ENCODE measurements around the gene TCIRG1.

TCIRG1 gene

DNA sequence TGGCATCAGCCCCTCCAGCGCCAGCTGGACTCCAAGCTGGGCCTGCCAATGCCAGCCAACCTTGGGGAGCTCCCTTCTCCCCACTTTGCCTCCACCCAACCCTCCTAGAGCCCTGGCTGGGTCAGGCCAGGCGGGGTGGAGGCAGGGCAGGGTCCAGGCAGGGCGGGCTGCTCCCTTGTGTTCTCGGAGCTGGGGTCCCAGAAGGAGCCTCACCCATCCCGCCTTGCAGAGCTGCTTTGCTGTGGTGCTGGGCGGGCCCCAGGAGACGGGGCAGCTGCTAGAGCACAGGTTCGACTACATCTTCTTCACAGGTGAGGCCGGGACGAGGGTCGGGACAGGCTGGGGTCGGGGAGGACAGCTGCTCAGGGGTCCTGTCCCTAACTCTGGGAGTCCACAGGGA is 19.3 kb upstream of the TCIRG1 start:
- DNase-seq = no peak

DNA sequence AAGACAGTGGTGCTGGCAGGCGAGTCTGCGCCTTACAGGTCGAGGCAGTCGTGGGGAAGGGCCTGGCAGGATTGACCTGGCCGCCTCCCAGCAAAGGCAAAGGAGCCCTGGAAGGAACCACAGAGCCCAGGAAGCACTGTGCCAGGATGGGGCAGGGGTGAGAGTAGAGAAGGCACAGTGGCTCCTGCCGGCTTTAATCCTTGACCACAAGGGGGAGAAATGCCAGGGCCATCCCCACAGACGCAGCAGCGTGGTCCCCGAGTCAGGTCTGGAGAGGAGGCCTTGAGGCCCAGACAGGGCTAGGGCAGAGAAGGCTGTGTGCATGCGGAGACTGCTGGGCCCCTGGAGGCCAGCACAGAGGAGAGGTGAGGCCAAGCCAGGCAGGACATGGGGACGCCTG is 18.2 kb upstream of the TCIRG1 start:
- DNase-seq = no peak

DNA sequence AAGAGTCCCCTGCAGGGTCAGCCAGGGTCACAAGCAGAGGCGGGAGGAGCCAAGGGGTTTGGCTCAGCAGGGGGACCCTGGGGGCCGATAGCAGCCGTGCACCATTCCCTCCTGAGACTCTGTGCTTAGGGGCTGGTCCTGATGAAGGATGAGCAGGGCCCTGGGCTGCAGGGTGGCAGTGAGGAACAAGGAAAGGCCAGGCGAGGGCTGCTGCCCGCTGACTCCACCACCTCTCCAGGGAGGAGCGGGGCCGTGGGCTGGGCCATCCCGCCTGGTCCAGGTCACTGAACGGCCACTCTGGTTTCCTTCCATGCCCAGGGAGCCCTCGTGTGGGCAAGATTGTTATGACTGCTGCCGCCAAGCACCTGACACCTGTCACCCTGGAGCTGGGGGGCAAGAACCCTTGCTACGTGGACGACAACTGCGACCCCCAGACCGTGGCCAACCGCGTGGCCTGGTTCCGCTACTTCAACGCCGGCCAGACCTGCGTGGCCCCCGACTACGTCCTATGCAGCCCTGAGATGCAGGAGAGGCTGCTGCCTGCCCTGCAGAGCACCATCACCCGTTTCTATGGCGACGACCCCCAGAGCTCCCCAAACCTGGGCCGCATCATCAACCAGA is 17.5 kb upstream of the TCIRG1 start:
- no peak for DNase-seq

DNA sequence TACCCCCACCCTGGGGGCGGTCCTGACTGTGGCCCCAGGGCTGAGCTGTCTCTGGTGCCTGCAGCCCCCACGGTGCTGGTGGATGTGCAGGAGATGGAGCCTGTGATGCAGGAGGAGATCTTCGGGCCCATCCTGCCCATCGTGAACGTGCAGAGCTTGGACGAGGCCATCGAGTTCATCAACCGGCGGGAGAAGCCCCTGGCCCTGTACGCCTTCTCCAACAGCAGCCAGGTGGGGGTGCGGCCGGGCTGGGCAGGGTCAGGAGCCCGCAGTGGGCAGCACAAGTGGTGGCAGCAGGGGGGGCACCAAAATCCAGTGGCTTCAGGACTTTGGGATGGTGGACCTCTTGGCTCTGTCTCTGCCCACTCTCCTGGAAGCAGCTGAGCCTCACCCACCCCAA is 16.3 kb upstream of the TCIRG1 start:
- DNase-seq = no peak

DNA sequence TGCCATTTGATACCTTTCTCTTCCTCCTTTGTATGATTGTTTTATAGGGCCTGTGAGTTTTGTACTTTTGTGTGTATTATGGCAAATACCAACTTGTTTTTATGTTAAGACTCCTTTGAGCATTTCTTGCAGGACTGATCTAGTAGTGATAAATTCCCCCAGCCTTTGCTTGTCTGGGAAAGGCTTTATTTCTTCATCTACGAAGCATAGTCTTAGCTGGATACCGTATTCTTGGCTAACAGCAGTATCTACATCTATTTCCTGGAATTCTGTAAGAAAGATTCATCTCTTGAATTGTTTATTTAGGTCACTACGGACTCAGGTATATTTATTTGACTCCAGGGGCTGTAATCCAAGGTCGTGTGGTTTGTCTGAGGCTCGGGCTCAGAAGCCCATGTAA is 14.3 kb upstream of the TCIRG1 start:
- no peak for DNase-seq

DNA sequence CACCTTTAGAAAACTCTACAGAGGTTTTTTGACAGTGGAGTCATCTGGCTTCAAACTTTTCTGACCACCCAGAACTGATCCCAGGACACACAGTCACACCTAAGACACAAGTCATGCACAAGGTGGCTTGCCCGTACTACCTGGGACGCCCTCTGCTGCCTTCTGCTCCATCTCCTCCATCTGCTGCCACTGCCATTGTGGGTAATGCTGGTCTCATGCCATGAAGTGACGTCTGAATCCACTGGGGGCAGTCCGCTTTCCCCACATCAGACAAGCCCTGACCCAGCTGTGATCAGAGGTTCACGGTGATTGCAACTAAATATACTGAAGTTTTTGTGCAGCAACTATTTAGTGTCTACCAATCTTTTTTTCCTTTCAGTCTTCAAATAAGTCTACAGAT is 13.8 kb upstream of the TCIRG1 start:
- no peak for DNase-seq

DNA sequence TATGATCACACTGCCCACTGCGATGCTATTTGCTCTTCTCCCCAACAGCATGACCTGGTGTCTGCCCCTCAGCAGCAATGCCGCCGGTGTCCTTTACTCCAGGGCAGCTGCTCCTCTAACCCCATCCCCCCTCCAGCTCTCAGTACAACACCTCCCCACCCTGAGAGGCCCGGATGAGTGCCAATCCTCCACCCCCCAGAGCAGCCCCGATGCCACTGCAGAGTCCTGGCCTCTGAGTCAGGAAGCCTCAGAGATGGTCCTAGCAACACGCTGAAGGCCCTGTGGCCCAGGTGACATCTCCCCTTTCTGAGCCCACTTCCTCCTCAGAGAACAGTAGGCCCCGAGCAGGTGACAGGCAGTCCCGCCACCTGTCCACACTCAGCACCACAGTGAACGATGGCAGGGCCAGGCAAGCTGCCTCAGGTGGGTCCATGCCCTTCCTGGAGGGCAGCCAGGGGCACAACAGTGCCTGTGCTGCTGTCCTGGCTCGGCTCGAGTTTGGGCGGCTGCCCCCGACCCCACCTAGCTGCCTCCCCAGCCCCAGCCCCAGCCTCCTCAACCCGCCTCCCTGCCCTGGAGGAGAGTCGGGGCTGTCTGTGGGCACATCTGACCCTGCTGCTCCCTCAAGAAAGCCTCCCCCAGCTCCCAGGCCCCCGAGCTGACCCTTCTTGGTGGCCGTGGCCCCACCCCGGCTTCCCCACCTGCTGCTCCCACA is 12.3 kb upstream of the TCIRG1 start:
- no peak for DNase-seq

DNA sequence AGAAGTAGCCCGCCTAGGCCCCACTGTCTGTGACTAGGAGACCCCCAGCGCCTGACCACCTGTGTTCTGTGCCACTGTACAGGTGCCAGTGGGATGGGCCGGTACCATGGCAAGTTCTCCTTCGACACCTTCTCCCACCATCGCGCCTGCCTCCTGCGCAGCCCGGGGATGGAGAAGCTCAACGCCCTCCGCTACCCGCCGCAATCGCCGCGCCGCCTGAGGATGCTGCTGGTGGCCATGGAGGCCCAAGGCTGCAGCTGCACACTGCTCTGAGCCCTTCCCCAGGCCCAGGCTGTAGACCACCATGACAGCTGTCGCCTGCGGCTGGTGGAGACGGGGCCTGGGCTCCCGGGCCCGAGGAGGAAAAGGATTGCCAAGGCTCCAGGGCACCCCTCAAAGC is 11.2 kb upstream of the TCIRG1 start:
- no peak for DNase-seq

DNA sequence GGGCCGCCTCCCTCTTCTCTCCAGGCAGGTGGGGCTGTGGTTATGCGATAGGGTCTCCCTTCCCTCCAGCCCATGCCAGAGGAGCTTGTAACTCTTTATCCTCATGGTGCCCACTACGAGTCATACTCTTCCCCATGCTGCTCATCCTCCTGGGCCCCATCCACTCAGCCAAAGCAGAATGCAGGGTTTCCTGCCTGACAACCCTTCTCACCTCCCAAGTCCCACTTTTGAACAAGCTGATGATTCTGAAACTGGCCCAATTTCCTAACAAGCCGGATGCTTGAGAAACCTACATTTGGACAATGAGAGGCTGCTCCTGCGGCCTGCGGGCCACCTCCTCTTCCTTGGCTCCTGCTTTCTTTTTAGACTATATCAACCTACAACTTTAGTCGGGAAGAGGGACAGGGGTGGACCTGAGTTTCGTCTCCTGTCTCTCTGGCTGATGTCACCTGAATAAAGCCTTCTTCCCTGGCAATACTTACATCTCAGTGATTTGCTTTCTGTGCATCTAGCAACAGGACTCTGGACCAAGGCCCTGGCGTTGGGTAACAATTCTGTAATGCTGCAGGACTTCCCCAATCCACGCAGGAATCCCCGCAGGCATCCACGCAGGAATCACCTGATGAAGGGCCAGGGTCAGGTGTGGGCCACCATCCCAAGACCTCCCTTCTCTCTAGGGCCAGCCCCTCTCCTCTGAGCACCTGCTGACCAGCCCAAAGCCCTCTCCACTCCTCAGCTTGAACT is 9.9 kb upstream of the TCIRG1 start:
- DNase-seq = no peak

DNA sequence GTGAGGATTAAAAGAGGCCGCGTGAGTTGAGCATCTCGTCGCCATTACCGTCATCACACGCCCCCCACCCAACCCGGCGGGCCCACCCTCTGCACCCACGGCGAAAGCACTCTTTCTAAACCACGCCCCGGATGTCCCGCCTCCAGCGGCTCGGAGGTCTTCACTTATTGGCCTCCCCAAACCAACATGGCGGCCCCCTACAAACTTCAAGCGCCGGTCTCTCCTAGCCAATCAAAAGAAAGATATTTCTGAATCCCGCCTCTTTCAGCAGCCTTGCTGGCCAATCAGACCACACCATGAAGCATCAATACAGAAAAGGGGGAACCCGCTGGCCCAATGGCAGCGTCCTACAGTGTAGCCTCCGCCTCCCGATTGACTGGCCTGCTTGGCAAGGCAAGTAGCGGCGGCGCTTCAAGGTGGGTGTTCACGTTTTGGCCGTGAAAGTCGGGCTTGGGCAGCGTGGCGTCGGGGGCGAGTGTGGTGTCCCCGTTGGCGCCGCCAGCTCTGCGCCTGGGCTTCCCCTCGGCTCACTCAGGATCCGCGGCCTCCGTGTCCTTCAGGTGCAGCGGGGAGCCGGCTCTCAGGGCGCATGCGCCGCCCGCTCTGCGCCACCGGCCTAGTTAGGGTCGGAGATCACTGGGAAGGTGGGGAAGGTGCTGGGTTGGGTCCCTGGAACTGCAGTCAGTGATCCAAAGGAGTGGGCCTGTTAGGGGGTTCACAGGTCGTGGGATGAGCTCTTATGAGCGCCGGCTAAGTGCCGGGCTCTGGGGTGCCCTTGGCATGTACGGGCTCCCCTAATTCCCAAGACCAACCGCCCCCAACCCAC is 8.3 kb upstream of the TCIRG1 start, which contains the start of gene NDUFS8:
Gene NDUFS8, plus strand, starts transcription at position 364 of the 826 bp plus-strand sequence. CDS start 1,471 bp downstream, outside the sequence.
- DNase-seq = peak; percentile 98

DNA sequence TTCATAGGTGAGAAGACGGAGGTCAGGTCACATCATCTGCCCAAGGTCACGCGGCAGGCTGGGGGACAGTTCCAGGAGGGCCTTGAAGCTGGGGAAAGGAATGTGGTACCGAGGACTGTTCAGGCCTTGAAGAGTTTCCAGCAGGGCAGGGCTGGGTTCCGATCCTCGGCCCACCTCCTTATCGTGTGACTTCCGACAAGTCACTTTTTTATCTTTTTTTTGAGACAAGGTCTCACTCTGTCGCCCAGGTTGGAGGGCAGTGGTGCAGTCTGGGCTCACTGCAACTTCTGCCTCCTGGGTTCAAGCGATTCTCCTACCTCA is 7.7 kb upstream of the TCIRG1 start:
- DNase-seq = no peak

DNA sequence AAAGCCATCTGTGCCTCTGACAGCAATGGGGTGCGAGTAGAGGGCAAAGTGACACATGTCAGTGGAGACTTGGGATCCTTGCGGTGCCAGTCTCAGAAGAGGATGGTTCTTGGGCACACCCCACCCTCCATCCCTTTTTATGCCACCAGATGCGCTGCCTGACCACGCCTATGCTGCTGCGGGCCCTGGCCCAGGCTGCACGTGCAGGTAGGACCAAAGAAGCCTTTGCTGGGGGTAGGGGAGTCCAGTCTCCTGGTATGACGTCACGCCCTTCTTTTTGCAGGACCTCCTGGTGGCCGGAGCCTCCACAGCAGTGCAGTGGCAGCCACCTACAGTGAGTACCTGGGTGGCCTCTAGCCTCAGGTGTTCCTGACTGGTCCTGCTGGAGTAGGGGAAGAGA is 6.8 kb upstream of the TCIRG1 start:
- DNase-seq = no peak

DNA sequence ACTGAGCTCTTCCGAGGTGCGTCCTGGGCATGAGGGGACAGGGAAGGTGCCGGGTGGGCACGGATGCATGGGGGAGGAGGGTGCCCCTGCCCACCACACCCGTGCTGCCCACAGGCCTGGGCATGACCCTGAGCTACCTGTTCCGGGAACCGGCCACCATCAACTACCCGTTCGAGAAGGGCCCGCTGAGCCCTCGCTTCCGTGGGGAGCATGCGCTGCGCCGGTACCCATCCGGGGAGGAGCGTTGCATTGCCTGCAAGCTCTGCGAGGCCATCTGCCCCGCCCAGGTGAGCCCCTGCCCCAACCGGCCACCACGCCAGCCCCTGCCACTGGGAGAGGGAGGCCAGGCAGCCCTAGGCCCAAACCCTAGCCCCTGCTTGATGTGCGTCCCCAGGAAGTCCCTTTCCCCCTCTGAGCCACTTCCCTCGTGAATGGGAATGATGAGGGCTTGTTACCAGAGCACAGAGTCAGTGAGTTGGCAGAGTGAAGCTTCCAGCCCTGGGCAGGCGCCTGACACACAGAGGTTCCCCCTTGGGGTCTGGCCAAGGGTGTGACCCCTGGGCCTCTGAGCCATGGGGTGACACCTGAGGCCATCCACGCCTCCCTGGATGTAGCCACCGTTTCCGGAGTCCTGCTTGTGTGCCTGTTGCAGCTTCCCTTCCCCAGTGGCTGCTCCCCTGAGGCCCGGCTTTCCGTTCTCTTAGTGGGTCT is 5.7 kb upstream of the TCIRG1 start:
- no peak for DNase-seq

DNA sequence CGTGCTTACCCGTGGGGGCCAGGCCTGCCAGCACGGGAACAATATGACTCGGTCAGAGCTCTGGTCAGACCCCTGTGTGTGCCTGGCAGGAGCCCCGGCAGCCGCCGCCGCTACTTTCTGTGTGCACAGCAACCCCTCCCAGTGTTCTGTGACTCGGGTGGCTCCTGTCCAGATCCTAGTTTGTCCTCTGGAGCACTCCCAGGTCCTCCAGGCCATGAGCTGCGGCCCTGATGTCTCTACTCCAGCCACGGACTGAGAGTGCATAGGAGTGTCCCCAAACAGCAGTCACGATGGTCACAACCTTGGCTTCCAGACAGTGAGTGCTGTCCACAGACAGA is 5.1 kb upstream of the TCIRG1 start:
- no peak for DNase-seq

DNA sequence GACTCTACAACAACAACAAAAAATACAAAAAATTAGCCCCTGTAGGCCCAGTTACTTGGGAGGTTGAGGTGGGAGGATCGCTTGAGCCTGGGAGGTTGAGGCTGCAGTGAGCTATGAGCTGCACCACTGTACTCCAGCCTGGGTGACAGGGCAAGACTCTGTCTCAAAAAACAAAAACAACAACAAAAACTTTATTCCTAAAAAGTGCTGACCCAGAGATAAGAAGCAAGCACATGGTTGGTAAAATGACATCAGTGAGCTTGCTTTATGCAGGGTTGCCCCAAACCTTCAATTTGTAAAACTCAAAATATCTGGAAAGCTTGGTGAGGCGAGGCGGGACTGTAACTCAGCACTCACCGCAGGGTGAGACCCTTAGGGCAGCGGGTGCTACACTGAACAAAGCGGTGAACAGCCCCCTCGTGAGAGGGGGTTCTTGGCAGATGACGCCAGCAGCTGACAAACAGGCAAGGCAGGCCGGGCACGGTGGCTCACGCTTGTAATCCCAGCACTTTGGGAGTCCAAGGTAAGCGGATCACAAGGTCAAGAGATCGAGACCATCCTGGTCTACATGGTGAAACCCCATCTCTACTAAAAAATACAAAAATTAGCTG is 3.5 kb upstream of the TCIRG1 start:
- DNase-seq = no peak

DNA sequence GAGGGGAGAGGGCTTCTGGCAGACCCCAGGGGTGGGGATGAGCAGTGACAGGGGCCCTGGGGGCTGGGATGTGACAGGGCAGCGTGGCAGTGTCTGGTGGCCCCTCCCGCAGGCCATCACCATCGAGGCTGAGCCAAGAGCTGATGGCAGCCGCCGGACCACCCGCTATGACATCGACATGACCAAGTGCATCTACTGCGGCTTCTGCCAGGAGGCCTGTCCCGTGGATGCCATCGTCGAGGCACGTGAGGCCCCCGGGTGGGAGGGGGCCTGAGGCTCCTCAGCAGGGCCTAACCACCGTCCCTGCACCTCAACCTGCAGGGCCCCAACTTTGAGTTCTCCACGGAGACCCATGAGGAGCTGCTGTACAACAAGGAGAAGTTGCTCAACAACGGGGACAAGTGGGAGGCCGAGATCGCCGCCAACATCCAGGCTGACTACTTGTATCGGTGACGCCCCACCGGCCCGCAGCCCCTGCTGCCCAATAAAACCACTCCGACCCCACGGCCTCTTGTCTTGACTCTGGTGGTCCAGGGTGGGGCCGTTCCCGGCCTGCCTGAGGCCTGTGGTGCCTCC is 2.6 kb upstream of the TCIRG1 start:
- no peak for DNase-seq

DNA sequence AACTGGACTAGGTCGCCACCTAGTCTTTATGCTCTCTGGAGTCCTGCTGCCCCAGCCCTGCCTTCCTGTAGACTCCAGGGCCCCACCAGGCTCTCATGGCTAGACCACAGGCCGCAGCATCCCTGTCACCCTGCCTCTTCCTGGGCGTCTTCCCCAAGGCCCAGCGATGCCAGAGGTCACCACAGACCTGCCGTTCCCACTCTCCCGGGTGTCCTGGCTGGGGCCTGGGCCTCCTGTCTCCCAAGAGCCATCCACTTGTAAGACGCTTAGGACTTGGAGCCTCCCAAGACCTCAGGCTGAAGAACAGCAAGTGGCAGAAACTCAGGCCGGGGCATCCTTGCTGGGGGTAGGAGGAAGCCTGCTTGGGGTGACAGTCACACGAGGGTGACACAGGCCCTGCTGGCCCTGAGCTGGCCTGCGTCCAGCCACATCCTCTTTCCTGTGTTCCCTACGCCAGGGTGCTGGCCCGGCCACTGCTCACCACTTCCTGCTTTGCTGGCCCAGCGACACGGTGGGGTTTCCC is 2.0 kb upstream of the TCIRG1 start:
- DNase-seq = no peak

DNA sequence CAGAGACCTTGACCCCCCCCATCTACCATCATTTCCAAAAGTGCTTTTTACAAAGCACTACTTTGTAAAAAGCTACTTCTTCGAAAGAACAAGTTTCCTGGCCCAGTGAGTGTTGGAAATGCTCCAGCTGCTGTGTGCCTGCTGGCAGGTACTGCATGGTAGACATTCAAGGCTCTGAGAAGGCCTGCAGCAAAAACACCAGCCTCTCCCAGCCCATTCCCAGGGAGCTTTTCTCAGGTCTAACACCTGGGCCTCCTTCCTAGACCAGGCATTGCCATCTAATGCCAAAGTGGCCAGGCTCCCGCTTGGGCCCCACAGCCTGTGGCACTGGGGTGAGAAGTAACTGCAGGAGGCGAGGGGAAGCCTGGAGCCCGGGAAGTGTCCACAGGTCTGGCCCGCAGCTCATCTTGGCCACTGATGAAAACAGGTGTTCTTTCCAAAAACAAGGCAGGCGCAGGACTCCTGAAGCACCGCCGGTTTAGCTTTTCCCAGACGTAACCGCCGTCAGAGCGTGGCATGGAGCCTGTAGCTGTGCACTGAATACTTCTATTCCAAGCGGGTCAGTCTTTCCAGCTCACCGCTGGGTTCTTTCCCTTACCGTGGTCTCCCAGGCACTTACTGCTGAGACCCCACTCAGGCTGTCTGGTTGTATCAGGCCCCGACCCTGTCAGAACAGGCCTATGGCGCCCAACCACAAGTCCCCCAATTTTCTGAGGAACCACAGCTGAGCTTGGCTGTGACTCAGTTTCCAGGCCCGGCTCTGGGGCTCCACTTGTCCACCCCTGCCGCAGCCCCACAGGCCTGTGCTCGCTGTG is 1.2 kb upstream of the TCIRG1 start:
- no peak for DNase-seq

DNA sequence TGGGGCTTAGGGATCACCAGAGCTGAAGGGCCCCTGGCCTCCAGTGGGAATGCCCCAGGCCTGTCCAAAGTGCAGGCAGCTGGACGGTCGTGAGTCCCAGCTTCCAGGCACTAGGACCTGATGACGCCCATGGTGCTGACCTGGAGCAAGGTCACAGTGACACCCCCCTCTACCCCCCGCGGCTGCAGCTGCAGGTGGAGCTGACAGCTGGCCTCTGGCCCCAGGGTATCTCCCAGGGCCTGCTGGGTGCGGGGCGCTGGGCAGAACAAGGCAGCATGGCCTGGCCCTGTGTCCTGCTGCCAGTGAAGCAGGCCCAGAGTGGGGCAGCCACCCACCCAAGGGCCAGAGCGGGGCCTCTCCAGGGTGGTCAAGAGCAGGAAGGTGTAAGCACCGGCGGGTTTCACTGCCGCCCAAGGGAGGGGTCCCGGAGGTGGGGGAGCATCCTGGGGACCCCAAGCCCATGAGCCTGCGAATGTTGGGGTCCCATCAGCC is 553 bp upstream of the TCIRG1 start:
- DNase-seq = no peak

DNA sequence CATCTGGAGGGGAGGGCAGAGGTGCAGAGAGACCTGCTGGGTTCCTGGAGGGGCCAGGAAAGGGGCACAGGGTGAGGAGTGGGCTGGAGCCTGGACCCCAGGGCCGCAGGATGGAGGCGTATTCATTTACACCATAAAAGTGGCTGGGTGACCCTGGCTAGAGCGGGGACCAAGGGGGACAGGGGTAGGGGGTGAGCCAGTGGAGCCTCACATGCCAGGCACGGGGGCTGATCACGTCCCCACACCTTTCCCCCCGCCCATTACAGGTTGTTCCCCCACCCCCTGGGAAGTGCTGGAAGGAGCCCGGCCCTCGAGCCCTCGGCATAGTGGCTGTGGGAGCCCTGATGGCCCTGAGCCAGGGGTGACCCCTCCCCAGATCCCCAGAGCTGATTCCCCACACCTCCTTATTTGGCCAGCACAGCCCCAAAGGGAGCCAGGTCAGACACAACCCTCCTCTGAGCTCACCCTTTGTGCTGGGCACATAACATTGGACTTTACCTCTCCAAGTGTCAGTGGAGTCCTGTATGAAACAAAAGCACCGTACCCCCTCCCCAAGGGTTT is 781 bp downstream of the TCIRG1 start:
- DNase-seq = no peak

All from NCI-H1436 treated with DMSO at 0.1 percent for 48 hours (cell line).